NCI-H1105 (cell line): ENCODE data around the gene GARRE1.
A peak's percentile ranks its signal among the peaks of the same experiment; 100 is the strongest.
"Not testable (repeated sequence)": the region's sequence is repeated elsewhere in the genome, so short reads cannot be mapped to it uniquely, and the experiment has no call there.

Experiments
- DNase-seq: peaks from one replicate; lab custom pipeline; 2025; lab: John Stamatoyannopoulos, UW

GARRE1 gene

GRCh38 chr19:34254046-34254697 is at the start of gene GARRE1:
GARRE1 (plus strand) TSS chr19:34254554; CDS start chr19:34300474, 45,920 bp downstream.
- peak; percentile 85 for DNase-seq

GRCh38 chr19:34205324-34205723 is 49.0 kb upstream of the GARRE1 start:
- not testable (repeated sequence) for DNase-seq

GRCh38 chr19:34208291-34208884 is 46.0 kb upstream of the GARRE1 start:
- no peak for DNase-seq

- no peak for DNase-seq
These were observed 44.6 kb upstream of the GARRE1 start for GRCh38 chr19:34209726-34210125.

GRCh38 chr19:34213283-34213682 is 41.1 kb upstream of the GARRE1 start:
- DNase-seq = no peak

- DNase-seq = no peak
These were observed 40.3 kb upstream of the GARRE1 start for GRCh38 chr19:34214040-34214439.

GRCh38 chr19:34215006-34215665 is 39.2 kb upstream of the GARRE1 start:
- no peak for DNase-seq

- no peak for DNase-seq
These were observed 38.7 kb upstream of the GARRE1 start for GRCh38 chr19:34215666-34216038.

- DNase-seq = not testable (repeated sequence)
These were observed 37.6 kb upstream of the GARRE1 start for GRCh38 chr19:34216745-34217219.

- DNase-seq = peak; percentile 68
These were observed 36.2 kb upstream of the GARRE1 start for GRCh38 chr19:34217952-34218817.

GRCh38 chr19:34218818-34219164 is 35.6 kb upstream of the GARRE1 start:
- no peak for DNase-seq

GRCh38 chr19:34220472-34221063 is 33.8 kb upstream of the GARRE1 start:
- peak; percentile 34 for DNase-seq

- DNase-seq = no peak
These were observed 32.0 kb upstream of the GARRE1 start for GRCh38 chr19:34222386-34222785.

GRCh38 chr19:34224996-34225658 is 29.2 kb upstream of the GARRE1 start:
- DNase-seq = no peak

- DNase-seq = no peak
These were observed 28.7 kb upstream of the GARRE1 start for GRCh38 chr19:34225659-34226015.

GRCh38 chr19:34226036-34226435 is 28.3 kb upstream of the GARRE1 start:
- no peak for DNase-seq

GRCh38 chr19:34228347-34228746 is 26.0 kb upstream of the GARRE1 start:
- no peak for DNase-seq

GRCh38 chr19:34228762-34229161 is 25.6 kb upstream of the GARRE1 start:
- no peak for DNase-seq

- no peak for DNase-seq
These were observed 24.6 kb upstream of the GARRE1 start for GRCh38 chr19:34229721-34230120.

GRCh38 chr19:34230820-34231219 is 23.5 kb upstream of the GARRE1 start:
- DNase-seq = no peak

- no peak for DNase-seq
These were observed 22.9 kb upstream of the GARRE1 start for GRCh38 chr19:34231439-34231838.
